CD14-positive monocyte (primary cell): ENCODE results near the gene TMEM179. TPM values are rescaled to one million over a fixed set of nuclear protein-coding genes. Genes with fewer than 3 reads are reported as not detected.

Source experiments
- DNase-seq, 3 donors: peaks; one replicate each; pipeline ENCODE4 v3.0.0-alpha.2; 2011 to 2022
- H2AFZ ChIP-seq: 2 replicates; pipeline ENCODE4 v1.6.0; 2012; ENCODE audit warnings: mild to moderate bottlenecking, low read depth, low read length, inconsistent platforms; ENCODE audit not compliant: insufficient read depth, poor library complexity, severe bottlenecking
- H3K27ac ChIP-seq, 2 donors: 1 replicate in 1 of 2; 2 replicates in 1 of 2; pipeline ENCODE4 v1.5.1; 2012 to 2013; ENCODE audit warnings: low read length in 2 of 2, control low read depth in 1 of 2, inconsistent platforms in 1 of 2, low read depth in 1 of 2, mild to moderate bottlenecking in 1 of 2
- H3K27me3 ChIP-seq, 2 donors: one replicate each; pipeline versions ENCODE4 v1.6.0 to v1.6.1; 2011 to 2013; ENCODE audit warnings: low read length in 2 of 2; ENCODE audit not compliant: control insufficient read depth in 2 of 2, insufficient read depth in 2 of 2
- H3K36me3 ChIP-seq, 2 donors: replicated peaks in 1 of 2; 1 replicate in 1 of 2; 2 replicates in 1 of 2; pipeline versions ENCODE4 v1.5.1 to v1.6.1; 2012 to 2013; ENCODE audit warnings: low read length in 2 of 2, control low read depth in 1 of 2, inconsistent platforms in 1 of 2, mild to moderate bottlenecking in 1 of 2; ENCODE audit not compliant: insufficient read depth in 2 of 2, control insufficient read depth in 1 of 2
- H3K4me1 ChIP-seq, 2 donors: 1 replicate in 1 of 2; 2 replicates in 1 of 2; pipeline versions ENCODE4 v1.5.1 to v1.6.1; 2012 to 2013; ENCODE audit warnings: low read length in 2 of 2, control low read depth in 1 of 2, inconsistent platforms in 1 of 2, mild to moderate bottlenecking in 1 of 2, moderate library complexity in 1 of 2; ENCODE audit not compliant: insufficient read depth in 2 of 2, control insufficient read depth in 1 of 2
- H3K4me2 ChIP-seq: replicated peaks from 2 replicates; pipeline ENCODE3; 2012; ENCODE audit warnings: low read length, moderate library complexity, mild to moderate bottlenecking; ENCODE audit not compliant: poor library complexity, severe bottlenecking; ENCODE audit errors: extremely low read depth
- H3K4me3 ChIP-seq, 3 experiments: fragments of 200-600 bp in 1 of 3; sonication (generic) in 1 of 3; replicated peaks in 1 of 3; 1 replicate in 2 of 3; 2 replicates in 1 of 3; pipeline ENCODE4 v1.5.1; 2011 to 2013; ENCODE audit warnings: low read length in 3 of 3, mild to moderate bottlenecking in 3 of 3, control low read depth in 2 of 3, low read depth in 2 of 3, inconsistent platforms in 1 of 3, moderate library complexity in 1 of 3
- H3K79me2 ChIP-seq: 2 replicates; pipeline ENCODE4 v1.6.0; 2012; ENCODE audit warnings: mild to moderate bottlenecking, control low read depth, inconsistent platforms, low read length, moderate library complexity; ENCODE audit not compliant: insufficient read depth
- H3K9ac ChIP-seq: 2 replicates; pipeline ENCODE4 v1.6.0; 2017; ENCODE audit warnings: low read length, mild to moderate bottlenecking; ENCODE audit not compliant: insufficient read depth, poor library complexity, severe bottlenecking
- H3K9me3 ChIP-seq, 2 donors: replicated peaks in 1 of 2; 1 replicate in 1 of 2; 2 replicates in 1 of 2; pipeline versions ENCODE4 v1.5.1 to v1.6.1; 2012 to 2013; ENCODE audit warnings: low read length in 2 of 2, control low read depth in 1 of 2; ENCODE audit not compliant: control insufficient read depth in 1 of 2, insufficient read depth in 1 of 2
- H4K20me1 ChIP-seq: 2 replicates; pipeline ENCODE4 v1.6.0; 2012; ENCODE audit warnings: mild to moderate bottlenecking, low read length, control low read depth, moderate library complexity; ENCODE audit not compliant: insufficient read depth
- H3K27ac Mint-ChIP-seq, 7 donors: one replicate each; pipeline ENCODE4 v1.8.0; 2020; ENCODE audit warnings: mild to moderate bottlenecking in 7 of 7, mixed read lengths in 7 of 7, moderate library complexity in 6 of 7, inconsistent platforms in 2 of 7
- H3K27me3 Mint-ChIP-seq, 3 donors: one replicate each; pipeline ENCODE4 v1.8.0; 2021 to 2022; ENCODE audit warnings: low read depth in 3 of 3, mild to moderate bottlenecking in 3 of 3, mixed read lengths in 3 of 3, moderate library complexity in 3 of 3, inconsistent platforms in 1 of 3
- H3K36me3 Mint-ChIP-seq, 2 donors: one replicate each; pipeline ENCODE4 v1.8.0; 2020; ENCODE audit warnings: mixed read lengths in 2 of 2, inconsistent platforms in 1 of 2, mild to moderate bottlenecking in 1 of 2
- H3K4me1 Mint-ChIP-seq: one replicate; pipeline ENCODE4 v1.8.0; 2020; ENCODE audit warnings: mild to moderate bottlenecking, mixed read lengths
- H3K4me3 Mint-ChIP-seq, 2 donors: one replicate each; pipeline ENCODE4 v1.8.0; 2020; ENCODE audit warnings: mild to moderate bottlenecking in 2 of 2, mixed read lengths in 2 of 2, moderate library complexity in 1 of 2
- H3K9me3 Mint-ChIP-seq, 7 donors: one replicate each; pipeline ENCODE4 v1.8.0; 2020 to 2022; ENCODE audit warnings: mixed read lengths in 7 of 7, mild to moderate bottlenecking in 6 of 7, moderate library complexity in 6 of 7, inconsistent platforms in 2 of 7
- CTCF ChIP-seq: fragments of 200-600 bp; IDR thresholded peaks from one replicate; pipeline ENCODE4 v1.8.0; 2022; ENCODE audit warnings: antibody characterized with exemption, mild to moderate bottlenecking
- WGBS: methylation state at CpG from one replicate; pipeline ENCODE4 v1.1.5; 2013; ENCODE audit warnings: missing lambda C conversion rate; ENCODE audit not compliant: insufficient coverage; 5-methylcytosine and 5-hydroxymethylcytosine counted together
- intact Hi-C, 2 donors: fragments of 100-400 bp; cut with micrococcal nuclease; formaldehyde crosslinking; loops; one replicate each; pipeline versions ENCODE4 v1.15.0 to v1.15.1; 2023
- polyA plus RNA-seq, 3 donors: library from polyadenylated mRNA; depleted of rRNA in 1 of 3; unstranded in 2 of 3; stranded (reverse) in 1 of 3; fragments of 300-500 nt in 2 of 3; fragments of >200 nt in 1 of 3; fragmentation: Illumina TruSeq in 2 of 3; gene quantifications; 1 replicate in 2 of 3; 2 replicates in 1 of 3; pipeline ENCODE4 v1.2.3, GENCODE V29; 2012 to 2021

Gene TMEM179
- polyA plus RNA-seq, 3 donors, result not detected

GRCh38 chr14:104573930-104574329 is 30.6 kb downstream of the TMEM179 start:
- 73% methylated on average over 6 of the region's 9 CpGs for WGBS
- H3K4me3 Mint-ChIP-seq, result no peak overlapping the region
- Histone ChIP-seq H3K4me3 (no peak overlapping the region), H3K27ac (no peak overlapping the region), H3K79me2 (no peaks in the 10 kb centered on the region), H4K20me1 (no peaks in the 10 kb centered on the region), H3K9me3 (no peaks in the 10 kb centered on the region), H3K9ac (no peak overlapping the region), H3K27me3 (no peaks in the 10 kb centered on the region), H3K4me2 (no peak overlapping the region), H2AFZ (no peak overlapping the region), H3K36me3 (no peaks in the 10 kb centered on the region), H3K4me1 (no peaks in the 10 kb centered on the region)
- H3K9me3 Mint-ChIP-seq, result no peaks in the 10 kb centered on the region
- H3K36me3 Mint-ChIP-seq, result no peaks in the 10 kb centered on the region
- intact Hi-C loops, result no loop called here
- no peak overlapping the region for H3K27ac Mint-ChIP-seq
- no peak for DNase-seq
- peaks cover 2 to 5% (median 2%) of the 10 kb centered on the region in 3 donors for H3K27me3 Mint-ChIP-seq
- no peak for TF ChIP-seq CTCF
- no peaks in the 10 kb centered on the region for H3K4me1 Mint-ChIP-seq

- 90% methylated on average over 7 of the region's 7 CpGs for WGBS
- intact Hi-C loops, result no loop called here
- Mint-ChIP-seq H3K27ac (no peak overlapping the region), H3K9me3 (no peaks in the 10 kb centered on the region), H3K4me1 (no peaks in the 10 kb centered on the region), H3K36me3 (no peaks in the 10 kb centered on the region), H3K4me3 (no peak overlapping the region), H3K27me3 (peaks cover 2% of the 10 kb centered on the region in 3 donors)
- TF ChIP-seq CTCF, result no peak
- Histone ChIP-seq H3K4me2 (no peak overlapping the region), H3K4me1 (no peaks in the 10 kb centered on the region), H2AFZ (no peak overlapping the region), H3K36me3 (no peaks in the 10 kb centered on the region), H3K9me3 (no peaks in the 10 kb centered on the region), H3K27ac (no peak overlapping the region), H3K4me3 (no peak overlapping the region), H3K79me2 (no peaks in the 10 kb centered on the region), H3K9ac (no peak overlapping the region), H4K20me1 (no peaks in the 10 kb centered on the region), H3K27me3 (no peaks in the 10 kb centered on the region)
- DNase-seq, result no peak
Measured at GRCh38 chr14:104572668-104573067, 31.9 kb downstream of the TMEM179 start.
